Measurements from ENCODE around the gene ELF1. TPM values are rescaled to one million over a fixed set of nuclear protein-coding genes. Genes with fewer than 3 reads are reported as not detected.
A peak's percentile ranks its signal among the peaks of the same experiment; 100 is the strongest.

The ELF1 gene
- total and polyA plus RNA-seq, 12 donors, result 9.9 to 60.5 (median 38.2) TPM

- DNase-seq, result no peak
- Histone ChIP-seq H3K27me3 (no peaks in the 10 kb centered on the region), H3K9me3 (no peaks in the 10 kb centered on the region), H3K27ac (peak overlapping the region in 1 of 10 donors; percentile 57), H3K4me1 (peaks cover 0 to 92% (median 38%) of the 10 kb centered on the region in 9 donors), H3K4me3 (no peak overlapping the region), H3K36me3 (peaks cover 0 to 12% (median 0%) of the 10 kb centered on the region in 9 donors)
- no peak for TF ChIP-seq CTCF (IDR thresholded peaks at IDR 0.05)
- no peak for ATAC-seq
- WGBS, 2 donors, result 91 to 92% methylated on average over 2 of the region's 2 CpGs
- intact Hi-C loops (cut with DNase I), result no loop called here
These were observed 10.7 kb downstream of the ELF1 start for GRCh38 chr13:41008349-41008980.

GRCh38 chr13:41007744-41008128 lies 11.4 kb downstream of the ELF1 start:
- 69 to 85% methylated on average over 3 of the region's 3 CpGs for WGBS, 2 donors
- DNase-seq (no peak), ATAC-seq (peak in 2 of 8 donors; percentile 37 to 40)
- Histone ChIP-seq H3K36me3 (peaks cover 0 to 7% (median 0%) of the 10 kb centered on the region in 9 donors), H3K4me1 (peaks cover 0 to 94% (median 36%) of the 10 kb centered on the region in 9 donors), H3K9me3 (no peaks in the 10 kb centered on the region), H3K27me3 (no peaks in the 10 kb centered on the region), H3K27ac (peak overlapping the region in 1 of 10 donors; percentile 57), H3K4me3 (no peak overlapping the region)
- intact Hi-C loops (cut with DNase I), result no loop called here
- no peak for TF ChIP-seq CTCF (IDR thresholded peaks at IDR 0.05)

- intact Hi-C loops (cut with DNase I), result no loop called here
- Histone ChIP-seq H3K4me3 (no peak overlapping the region), H3K4me1 (peaks cover 0 to 95% (median 36%) of the 10 kb centered on the region in 9 donors), H3K9me3 (no peaks in the 10 kb centered on the region), H3K27ac (peak overlapping the region in 1 of 10 donors; percentile 57), H3K27me3 (no peaks in the 10 kb centered on the region), H3K36me3 (peaks cover 0 to 7% (median 0%) of the 10 kb centered on the region in 9 donors)
- 82 to 88% methylated on average over 6 of the region's 6 CpGs for WGBS, 2 donors
- no peak for TF ChIP-seq CTCF (IDR thresholded peaks at IDR 0.05)
- ATAC-seq (no peak), DNase-seq (no peak)
These were observed 12.0 kb downstream of the ELF1 start for GRCh38 chr13:41006978-41007743.

GRCh38 chr13:41006306-41006705 lies 12.8 kb downstream of the ELF1 start:
- peaks cover 0 to 1% (median 0%) of the 10 kb centered on the region in 9 donors for H3K36me3 ChIP-seq
- H3K9me3 ChIP-seq, result no peaks in the 10 kb centered on the region
- DNase-seq (no peak), ATAC-seq (no peak)
- H3K27ac ChIP-seq, result peak overlapping the region in 1 of 10 donors; percentile 72
- WGBS, 2 donors, result 69 to 83% methylated on average over 3 of the region's 3 CpGs
- intact Hi-C loops (cut with DNase I), result no loop called here
- no peaks in the 10 kb centered on the region for H3K27me3 ChIP-seq
- H3K4me3 ChIP-seq, result no peak overlapping the region
- TF ChIP-seq CTCF (IDR thresholded peaks at IDR 0.05), result no peak
- H3K4me1 ChIP-seq, result peaks cover 0 to 94% (median 39%) of the 10 kb centered on the region in 9 donors
